GM12875 (cell line): ENCODE results near the gene GJD4.

Experiments
- H3K4me3 ChIP-seq: one replicate; pipeline ENCODE4 v1.5.1; 2011; ENCODE audit warnings: low read depth, low read length, control low read depth
- TF ChIP-seq, protein P1 (sequence below): IDR thresholded peaks from 2 replicates; pipeline ENCODE4 v1.5.1; 2011; ENCODE audit warnings: low read depth, mild to moderate bottlenecking, control low read depth, inconsistent platforms, low read length, moderate library complexity, borderline replicate concordance; ENCODE audit not compliant: insufficient read depth

Gene GJD4

DNA sequence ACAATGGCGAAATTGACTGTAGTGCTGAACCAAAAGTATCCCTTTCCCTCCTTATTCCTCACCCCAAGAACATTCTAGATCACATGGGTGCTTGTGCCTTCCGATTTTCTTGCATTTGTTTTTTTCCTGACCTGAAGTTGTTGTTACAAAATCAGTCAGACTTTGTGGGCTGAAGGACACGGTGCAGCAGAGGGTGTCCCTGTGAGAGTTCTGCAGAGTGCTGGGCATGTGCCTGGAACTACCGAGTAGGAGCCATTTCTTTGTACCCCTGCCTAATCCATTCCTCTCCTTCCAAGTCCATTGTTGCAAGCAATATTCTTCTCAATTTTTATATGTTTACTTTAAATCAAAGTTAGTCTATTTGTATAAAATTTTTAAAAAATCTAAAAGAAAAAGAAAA is 35.3 kb upstream of the GJD4 start:
- no peak overlapping the region for H3K4me3 ChIP-seq
- TF ChIP-seq, protein P1, sequence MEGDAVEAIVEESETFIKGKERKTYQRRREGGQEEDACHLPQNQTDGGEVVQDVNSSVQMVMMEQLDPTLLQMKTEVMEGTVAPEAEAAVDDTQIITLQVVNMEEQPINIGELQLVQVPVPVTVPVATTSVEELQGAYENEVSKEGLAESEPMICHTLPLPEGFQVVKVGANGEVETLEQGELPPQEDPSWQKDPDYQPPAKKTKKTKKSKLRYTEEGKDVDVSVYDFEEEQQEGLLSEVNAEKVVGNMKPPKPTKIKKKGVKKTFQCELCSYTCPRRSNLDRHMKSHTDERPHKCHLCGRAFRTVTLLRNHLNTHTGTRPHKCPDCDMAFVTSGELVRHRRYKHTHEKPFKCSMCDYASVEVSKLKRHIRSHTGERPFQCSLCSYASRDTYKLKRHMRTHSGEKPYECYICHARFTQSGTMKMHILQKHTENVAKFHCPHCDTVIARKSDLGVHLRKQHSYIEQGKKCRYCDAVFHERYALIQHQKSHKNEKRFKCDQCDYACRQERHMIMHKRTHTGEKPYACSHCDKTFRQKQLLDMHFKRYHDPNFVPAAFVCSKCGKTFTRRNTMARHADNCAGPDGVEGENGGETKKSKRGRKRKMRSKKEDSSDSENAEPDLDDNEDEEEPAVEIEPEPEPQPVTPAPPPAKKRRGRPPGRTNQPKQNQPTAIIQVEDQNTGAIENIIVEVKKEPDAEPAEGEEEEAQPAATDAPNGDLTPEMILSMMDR: no peak

DNA sequence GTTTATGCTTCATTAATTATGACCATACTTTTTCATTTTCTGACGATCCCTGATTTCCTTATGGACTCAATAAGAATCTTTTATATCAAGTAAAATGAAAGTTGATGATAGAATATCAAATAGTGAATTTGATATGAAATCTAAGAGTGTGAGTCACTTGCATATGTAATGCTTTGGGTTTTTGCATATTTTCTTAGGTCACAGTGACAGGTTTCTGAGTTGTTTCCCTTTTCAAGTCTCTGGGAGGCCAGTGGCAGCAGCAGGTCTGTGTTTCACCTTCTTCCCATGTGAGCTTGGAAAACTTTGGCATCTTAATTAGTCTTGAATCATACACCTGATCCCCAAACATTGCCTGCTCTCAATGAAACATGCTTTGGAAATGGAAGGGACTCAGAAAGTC is 34.7 kb upstream of the GJD4 start:
- TF ChIP-seq, protein P1: no peak
- no peak overlapping the region for H3K4me3 ChIP-seq

DNA sequence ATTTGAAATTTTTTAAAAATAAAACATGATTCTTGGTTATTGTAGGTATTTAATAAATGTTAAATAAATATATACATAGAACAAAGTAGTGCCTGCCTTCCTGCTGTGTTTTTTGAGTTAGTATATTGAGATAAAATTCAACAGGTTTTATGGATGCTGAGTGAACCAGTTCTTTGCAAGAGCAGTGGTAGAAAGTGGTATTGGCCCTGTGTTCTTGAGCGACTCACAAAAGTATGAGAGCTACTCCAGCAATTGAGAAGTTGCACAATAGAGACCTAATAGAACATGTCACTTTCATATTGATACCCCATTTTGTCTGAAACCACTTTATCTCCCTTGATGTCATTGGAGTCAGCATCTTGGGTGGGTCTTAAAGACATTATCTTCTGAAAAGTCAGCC is 32.6 kb upstream of the GJD4 start:
- no peak overlapping the region for H3K4me3 ChIP-seq
- TF ChIP-seq, protein P1: no peak

DNA sequence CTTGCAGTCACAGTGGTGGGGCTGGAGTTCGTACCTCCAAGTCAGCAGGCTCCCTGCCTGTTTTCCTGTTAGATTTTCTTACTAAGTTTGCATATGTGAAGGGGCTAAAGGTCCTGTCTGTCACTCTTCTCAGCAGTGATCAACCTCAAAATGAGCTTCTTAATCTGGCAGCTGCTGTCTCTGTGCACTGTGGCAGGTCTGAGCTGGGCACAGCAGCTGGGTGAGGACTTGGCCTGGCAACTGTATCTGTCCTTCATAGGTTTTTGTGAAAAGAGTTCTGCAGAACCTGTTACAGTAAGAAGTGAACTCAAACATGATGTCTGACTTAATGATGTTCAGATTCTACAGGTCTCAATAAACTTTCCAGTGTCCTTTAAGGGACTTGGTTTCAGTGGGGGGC is 31.3 kb upstream of the GJD4 start:
- TF ChIP-seq, protein P1: no peak

DNA sequence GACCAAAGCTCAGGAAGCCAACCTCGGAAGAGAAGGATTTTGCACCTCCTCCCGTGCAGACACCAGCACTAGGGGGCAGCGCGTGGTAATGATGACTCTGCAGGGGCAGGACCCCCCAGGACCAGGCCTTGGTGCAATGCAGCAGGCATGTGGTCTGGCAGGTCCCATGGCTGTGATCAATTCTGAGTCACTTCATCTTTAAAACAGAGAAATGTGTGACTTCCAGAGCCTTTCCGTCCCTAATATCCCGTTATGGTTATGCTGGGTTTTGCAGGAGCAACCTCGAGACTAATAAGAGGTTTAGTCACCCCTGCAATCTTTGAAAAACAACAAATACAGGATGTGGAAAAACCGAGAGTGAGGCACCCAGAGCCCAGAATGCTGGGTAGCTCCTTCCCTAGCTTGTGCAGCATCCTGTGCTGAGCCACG is 30.2 kb upstream of the GJD4 start:
- TF ChIP-seq, protein P1: no peak

More for the DNA sequence above, 31.3 kb upstream of the GJD4 start:
- H3K4me3 ChIP-seq: no peak overlapping the region

DNA sequence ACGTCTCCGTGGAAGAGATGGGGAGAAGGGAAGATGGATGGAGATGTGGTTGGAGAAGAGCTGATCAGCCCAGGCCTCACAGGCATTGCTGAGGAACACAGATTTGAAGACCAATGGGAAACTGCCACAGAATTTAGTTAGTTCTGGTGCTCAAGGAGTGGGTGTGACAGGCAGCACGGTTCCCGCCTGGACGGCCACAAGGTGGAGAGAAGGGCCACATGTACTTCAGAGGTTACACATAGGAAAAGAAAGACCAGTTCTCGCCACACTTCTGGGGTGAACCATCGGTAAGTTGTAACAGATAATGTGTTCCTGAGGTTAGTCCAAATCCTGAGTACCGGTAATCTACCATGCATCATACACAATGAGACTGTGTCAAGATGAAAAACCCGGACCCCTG is 29.5 kb upstream of the GJD4 start:
- TF ChIP-seq, protein P1: no peak
- no peak overlapping the region for H3K4me3 ChIP-seq

More for the DNA sequence above, 30.2 kb upstream of the GJD4 start:
- H3K4me3 ChIP-seq: no peak overlapping the region

DNA sequence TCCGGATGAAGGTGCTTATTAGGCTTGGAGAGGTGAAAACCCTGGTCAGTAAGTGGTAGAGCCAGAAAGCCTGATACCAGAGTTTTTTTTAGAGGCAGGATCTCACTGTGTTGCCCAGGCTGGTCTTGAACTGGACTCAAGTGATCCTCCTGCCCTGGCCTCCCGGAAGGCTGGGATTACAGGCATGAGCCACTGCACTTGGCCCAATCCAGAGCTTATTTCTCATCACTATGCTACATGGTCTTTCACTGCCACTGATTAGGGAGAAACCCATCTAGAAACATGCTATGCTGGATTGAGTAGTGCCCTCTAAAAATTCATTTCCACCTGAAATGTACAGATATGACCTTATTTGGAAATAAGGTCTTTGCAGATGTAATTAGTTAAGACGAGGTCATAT is 28.4 kb upstream of the GJD4 start:
- TF ChIP-seq, protein P1: no peak
- no peak overlapping the region for H3K4me3 ChIP-seq
